ES-I3 (cell line): ENCODE results near the gene PGRMC1.
"Not testable (repeated sequence)": the region's sequence is repeated elsewhere in the genome, so short reads cannot be mapped to it uniquely, and the experiment has no call there.

Experiments
- H3K36me3 ChIP-seq: 2 replicates; pipeline ENCODE4 v1.6.1; 2013; ENCODE audit warnings: mild to moderate bottlenecking, low read length, control low read depth, moderate library complexity; ENCODE audit not compliant: insufficient read depth
- H3K4me1 ChIP-seq: 2 replicates; pipeline ENCODE4 v1.6.1; 2013; ENCODE audit warnings: mild to moderate bottlenecking, control low read depth, low read length; ENCODE audit not compliant: insufficient read depth
- H3K9ac ChIP-seq: 2 replicates; pipeline ENCODE4 v1.6.1; 2013; ENCODE audit warnings: low read depth, mild to moderate bottlenecking, low read length, moderate library complexity
- H3K9me3 ChIP-seq: 2 replicates; pipeline ENCODE4 v1.6.1; 2013; ENCODE audit warnings: mild to moderate bottlenecking, low read length, moderate library complexity; ENCODE audit not compliant: control insufficient read depth, insufficient read depth

Gene PGRMC1

GRCh38 chrX:119249891-119250290, 13.8 kb downstream of the PGRMC1 start:
- no peaks in the 10 kb centered on the region for H3K9me3 ChIP-seq
- no peak overlapping the region for H3K9ac ChIP-seq
- no peaks in the 10 kb centered on the region for H3K4me1 ChIP-seq
- no peaks in the 10 kb centered on the region for H3K36me3 ChIP-seq

DNA sequence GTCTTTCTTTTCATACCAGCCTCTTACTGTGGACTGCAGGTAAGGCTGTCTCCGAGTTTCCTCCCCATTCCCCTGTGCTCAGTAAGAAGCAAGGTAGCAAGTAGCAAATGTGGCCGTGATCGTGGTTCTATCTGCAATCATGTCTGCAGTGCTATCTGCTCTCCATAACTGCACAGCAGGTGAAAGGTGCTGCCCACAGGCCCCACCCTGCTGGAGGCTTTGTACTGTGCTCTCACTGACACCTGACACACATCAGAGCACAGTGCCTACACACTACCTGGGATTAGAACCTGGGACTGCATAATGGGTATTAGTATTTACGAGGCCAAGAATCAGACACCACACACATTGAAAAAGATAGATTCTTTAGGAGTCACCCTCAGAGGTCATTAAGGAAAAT, 15.3 kb downstream of the PGRMC1 start:
- no peaks in the 10 kb centered on the region for H3K36me3 ChIP-seq
- H3K9me3 ChIP-seq, result no peaks in the 10 kb centered on the region
- H3K9ac ChIP-seq, result no peak overlapping the region
- no peaks in the 10 kb centered on the region for H3K4me1 ChIP-seq

- Histone ChIP-seq H3K9ac (no peak overlapping the region), H3K36me3 (no peaks in the 10 kb centered on the region), H3K9me3 (no peaks in the 10 kb centered on the region), H3K4me1 (no peaks in the 10 kb centered on the region)
These were observed 16.6 kb downstream of the PGRMC1 start for GRCh38 chrX:119252716-119253115.

- Histone ChIP-seq H3K36me3 (no peaks in the 10 kb centered on the region), H3K9ac (no peak overlapping the region), H3K9me3 (no peaks in the 10 kb centered on the region), H3K4me1 (no peaks in the 10 kb centered on the region)
These were observed 30.4 kb downstream of the PGRMC1 start for GRCh38 chrX:119266364-119266995.

GRCh38 chrX:119267115-119267514, 31.0 kb downstream of the PGRMC1 start:
- not testable (repeated sequence) for H3K36me3 ChIP-seq, H3K4me1 ChIP-seq, H3K9me3 ChIP-seq, H3K9ac ChIP-seq

DNA sequence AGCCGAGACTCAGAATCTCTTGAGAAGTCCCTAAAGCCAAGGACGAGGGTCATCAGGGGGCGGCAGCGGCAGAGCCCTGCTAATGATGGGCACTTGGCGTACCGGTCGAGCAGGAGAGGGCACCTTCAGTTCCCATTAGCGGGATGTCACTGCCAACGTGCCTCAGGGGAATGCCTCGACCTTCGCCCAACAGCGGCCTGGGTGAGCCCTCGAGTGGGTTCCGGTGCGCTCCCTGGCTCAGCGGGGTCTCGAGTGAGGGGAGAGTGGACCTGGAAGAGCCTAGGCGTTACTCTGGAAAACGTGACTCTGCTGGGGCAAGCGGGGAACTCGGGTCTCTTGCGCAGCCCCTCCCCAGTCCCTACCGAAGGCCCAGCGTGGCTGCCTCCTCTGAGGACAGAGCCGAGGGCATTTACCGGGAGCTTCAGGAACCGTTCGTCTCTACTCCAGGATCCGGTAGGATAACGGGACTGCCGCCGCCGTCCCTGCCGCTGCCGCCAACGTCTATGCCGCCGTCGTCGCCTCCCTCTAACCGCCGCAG, 36.9 kb downstream of the PGRMC1 start:
- no peaks in the 10 kb centered on the region for H3K36me3 ChIP-seq
- H3K4me1 ChIP-seq, result no peaks in the 10 kb centered on the region
- no peaks in the 10 kb centered on the region for H3K9me3 ChIP-seq
- H3K9ac ChIP-seq, result no peak overlapping the region

- no peaks in the 10 kb centered on the region for H3K9me3 ChIP-seq
- H3K36me3 ChIP-seq, result no peaks in the 10 kb centered on the region
- H3K9ac ChIP-seq, result no peak overlapping the region
- no peaks in the 10 kb centered on the region for H3K4me1 ChIP-seq
These were observed 37.5 kb downstream of the PGRMC1 start for GRCh38 chrX:119273420-119274192.

GRCh38 chrX:119282347-119282746, 46.3 kb downstream of the PGRMC1 start:
- not testable (repeated sequence) for H3K9ac ChIP-seq, H3K4me1 ChIP-seq, H3K9me3 ChIP-seq, H3K36me3 ChIP-seq

DNA sequence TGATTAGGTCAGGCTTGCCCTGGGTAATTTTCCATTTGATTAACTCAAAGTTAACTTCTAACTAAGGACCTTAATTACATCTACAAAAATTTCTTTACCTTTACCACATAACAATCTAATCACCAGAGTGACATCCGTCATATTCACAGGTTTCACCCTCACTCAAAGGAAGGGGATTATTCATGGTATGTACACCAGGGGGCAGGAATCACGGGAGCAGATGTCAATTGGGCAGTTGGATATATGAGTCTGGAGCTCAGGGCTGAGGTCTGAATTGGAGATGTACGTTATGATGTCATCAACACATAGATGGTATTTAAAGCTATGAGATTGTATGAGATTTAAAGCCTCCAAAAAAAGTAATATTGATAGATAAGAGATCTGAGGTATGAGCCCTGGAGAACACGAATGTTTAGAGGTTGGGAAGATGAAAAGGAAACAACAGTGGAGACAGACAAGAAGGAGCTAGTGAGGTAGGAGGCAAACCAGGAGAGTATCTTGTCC, 52.9 kb downstream of the PGRMC1 start:
- no peak overlapping the region for H3K9ac ChIP-seq
- no peaks in the 10 kb centered on the region for H3K36me3 ChIP-seq
- H3K9me3 ChIP-seq, result no peaks in the 10 kb centered on the region
- no peaks in the 10 kb centered on the region for H3K4me1 ChIP-seq

DNA sequence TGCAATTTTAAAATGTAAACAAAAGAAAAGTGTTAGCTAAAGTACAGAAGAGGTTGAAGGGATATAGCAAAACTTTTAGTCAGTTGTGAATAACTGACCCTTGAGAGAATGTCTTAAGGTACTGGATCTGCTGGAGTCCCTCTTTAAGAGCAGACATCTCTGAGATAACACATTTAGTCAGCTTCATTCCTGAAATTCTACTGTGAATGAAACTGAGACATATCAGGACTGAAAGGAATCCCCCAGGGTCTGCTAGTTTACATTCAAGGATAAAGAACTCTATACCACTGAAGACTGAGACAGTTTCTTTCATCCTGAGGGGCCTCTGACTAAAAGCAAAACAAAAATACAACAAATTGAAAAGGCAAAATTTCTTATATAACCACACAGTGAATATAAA, 54.4 kb downstream of the PGRMC1 start:
- Histone ChIP-seq H3K9ac (no peak overlapping the region), H3K9me3 (no peaks in the 10 kb centered on the region), H3K36me3 (no peaks in the 10 kb centered on the region), H3K4me1 (no peaks in the 10 kb centered on the region)

DNA sequence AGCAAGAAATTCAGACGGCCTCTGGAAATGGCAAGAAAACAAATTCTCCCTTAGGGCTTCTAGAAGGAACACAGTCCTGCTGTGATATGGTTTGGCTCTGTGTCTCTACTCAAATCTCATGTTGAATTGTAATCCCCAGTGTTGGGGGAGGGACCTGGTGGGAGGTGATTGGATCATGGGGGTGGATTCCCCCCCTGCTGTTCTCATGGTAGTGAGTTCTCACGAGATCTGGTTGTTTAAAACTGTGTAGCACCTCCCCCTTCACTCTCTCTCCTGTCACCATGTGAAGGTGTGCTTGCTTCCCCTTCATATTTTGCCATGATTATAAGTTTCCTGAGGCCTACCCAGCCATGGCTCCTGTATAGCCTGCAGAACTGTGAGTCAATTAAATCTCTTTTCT, 55.2 kb downstream of the PGRMC1 start:
- not testable (repeated sequence) for H3K4me1 ChIP-seq, H3K9ac ChIP-seq, H3K36me3 ChIP-seq, H3K9me3 ChIP-seq

GRCh38 chrX:119292445-119292844, 56.4 kb downstream of the PGRMC1 start:
- Histone ChIP-seq H3K9me3 (no peaks in the 10 kb centered on the region), H3K9ac (no peak overlapping the region), H3K36me3 (no peaks in the 10 kb centered on the region), H3K4me1 (no peaks in the 10 kb centered on the region)
